GM18508 (cell line): ENCODE results near the gene OGFOD1.
"Not testable (repeated sequence)": the region's sequence is repeated elsewhere in the genome, so short reads cannot be mapped to it uniquely, and the experiment has no call there.

ENCODE experiments used
- ATAC-seq: cut with Tn5 transposase; IDR thresholded peaks from one replicate; pipeline ENCODE4 v1.9.1; 2021; ENCODE audit warnings: moderate number of reproducible peaks; ENCODE audit not compliant: insufficient read depth, unreplicated experiment

Gene OGFOD1

DNA sequence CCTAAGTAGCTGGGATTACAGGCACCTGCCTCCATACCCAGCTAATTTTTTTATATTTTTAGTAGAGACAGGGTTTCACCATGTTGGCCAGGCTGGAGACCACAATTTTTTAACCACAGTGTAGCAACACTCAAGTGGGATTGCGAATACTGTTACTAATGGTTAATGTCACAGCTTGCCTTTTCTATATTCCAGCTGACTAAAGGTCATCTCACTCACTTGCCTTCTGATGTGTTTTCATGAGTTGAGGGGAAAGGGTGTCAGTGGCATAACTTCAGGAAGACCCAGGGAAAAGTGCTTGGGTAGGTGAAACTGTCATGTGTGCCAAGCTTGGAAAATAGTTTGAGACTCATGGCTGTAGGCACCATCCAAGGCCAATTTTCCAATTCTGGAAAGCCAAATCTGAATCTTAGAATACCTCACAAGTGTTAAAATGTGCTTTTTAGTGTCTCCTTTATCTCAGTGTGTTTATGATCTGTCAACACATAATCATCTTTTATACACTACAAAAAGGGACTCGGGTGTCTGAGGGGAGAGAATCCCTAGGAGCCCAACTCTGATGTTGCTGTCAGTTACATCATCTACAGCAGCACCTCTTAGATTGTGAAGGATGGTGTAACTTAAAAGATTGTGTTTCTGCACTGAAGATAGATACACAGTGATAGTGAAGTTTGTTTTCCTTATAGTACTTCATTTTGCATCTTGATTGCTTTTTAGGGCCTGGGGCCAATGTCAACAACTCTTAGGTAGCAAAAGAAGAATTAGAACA is 27.1 kb downstream of the OGFOD1 start:
- ATAC-seq: no peak

DNA sequence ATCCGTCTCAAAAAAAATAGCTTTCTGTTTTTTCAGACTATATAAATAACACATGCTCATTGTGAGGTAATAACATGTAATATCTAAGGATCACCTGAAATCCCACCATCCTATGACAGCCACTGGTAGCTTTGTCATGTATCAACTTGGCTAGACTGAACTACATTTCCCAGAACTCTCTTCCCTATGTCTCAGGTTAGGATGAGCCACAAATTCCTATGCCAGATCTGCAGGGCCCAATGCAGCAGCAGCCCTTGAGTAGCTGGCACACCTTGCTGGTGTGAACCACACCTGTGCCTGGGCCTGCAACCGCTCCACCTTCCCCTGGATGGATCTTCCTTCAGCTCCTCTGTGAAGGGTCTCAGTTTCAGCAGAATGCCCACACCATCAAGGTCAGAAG is 28.1 kb downstream of the OGFOD1 start:
- no peak for ATAC-seq

DNA sequence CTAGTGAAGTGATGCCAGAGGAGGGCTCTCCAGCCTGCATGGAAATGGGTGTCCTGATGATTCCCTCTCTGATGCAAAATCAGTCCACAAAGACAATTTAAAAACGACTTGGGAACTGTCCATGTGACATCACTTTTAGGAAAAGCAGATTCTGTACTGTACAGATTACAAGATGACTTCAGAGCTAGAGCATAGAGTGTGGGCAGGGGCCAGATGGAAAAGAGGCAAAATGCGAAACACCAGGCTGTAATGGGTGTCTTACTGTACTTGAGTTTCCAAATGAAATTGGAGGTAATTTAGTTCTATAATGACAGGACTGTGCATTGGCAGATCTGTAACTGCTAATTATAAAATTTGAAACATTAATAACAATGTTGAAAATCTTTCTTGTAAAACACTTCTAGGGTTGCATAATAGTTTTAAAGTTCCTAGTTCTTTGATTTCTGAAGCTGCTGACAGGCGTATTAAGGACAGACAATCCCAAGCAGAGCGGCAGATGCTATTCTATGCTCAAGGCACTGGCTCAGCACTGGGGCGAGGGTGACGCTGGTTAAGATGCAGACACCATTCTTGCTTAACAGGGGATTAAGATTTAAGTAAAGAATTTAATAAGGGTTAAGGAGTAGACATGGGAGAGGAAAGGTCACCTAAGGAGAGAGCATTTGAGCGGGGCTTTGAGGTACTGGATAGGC is 29.6 kb downstream of the OGFOD1 start:
- no peak for ATAC-seq

DNA sequence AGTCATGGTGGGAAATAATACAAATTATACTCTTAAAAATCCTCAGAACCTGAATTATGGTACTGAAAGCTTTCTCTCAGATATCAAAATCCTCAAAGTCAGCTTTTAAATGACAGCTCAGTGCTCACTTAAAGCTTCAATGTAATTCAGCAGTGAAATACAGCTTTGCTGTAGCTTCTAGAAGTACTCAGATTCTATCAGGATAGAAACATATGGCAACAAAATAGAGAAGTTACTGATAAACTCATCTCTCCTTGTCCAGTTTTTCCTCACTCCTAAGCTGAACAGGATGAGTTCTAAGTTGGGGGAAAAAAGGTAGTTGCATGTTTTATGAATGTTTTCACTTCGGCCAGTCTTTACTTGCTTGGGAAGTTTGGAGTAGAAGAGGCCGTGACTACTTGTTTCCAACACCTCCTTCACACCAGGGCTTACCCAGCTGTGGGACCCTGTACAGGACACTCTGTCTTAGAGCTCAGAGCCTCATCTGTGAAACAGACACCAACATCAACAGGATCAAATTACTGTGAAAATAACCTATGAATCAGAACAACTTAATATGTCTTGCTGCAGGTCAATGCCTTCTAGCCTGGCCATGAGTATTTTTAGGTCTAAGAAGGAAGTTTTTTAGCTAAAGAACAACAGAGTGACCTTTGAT is 30.2 kb downstream of the OGFOD1 start:
- no peak for ATAC-seq

DNA sequence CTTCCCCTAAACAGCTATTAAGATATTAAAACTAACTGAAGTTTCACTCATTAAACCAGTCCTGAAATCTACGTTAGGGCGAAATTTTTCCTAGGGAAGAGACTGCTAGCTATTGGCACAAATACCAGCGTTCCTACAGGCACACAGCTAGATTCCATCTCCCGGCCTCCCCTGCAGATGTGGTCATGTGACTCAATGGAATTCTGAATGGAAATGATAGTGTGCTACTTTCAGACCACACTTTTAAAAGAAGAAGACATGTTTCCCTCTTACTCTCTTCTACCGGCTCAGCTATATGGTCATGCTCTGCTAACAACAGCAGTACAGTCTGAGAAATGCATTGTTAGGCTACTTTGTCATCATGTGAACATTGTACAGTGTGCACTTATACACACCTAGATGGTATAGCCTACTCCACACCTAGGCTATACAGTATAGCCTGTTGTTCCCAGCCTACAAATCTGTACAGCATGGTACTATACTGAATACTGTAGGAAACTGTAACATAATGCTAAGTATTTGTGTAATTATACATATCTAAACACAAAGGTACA is 31.4 kb downstream of the OGFOD1 start:
- ATAC-seq: no peak

DNA sequence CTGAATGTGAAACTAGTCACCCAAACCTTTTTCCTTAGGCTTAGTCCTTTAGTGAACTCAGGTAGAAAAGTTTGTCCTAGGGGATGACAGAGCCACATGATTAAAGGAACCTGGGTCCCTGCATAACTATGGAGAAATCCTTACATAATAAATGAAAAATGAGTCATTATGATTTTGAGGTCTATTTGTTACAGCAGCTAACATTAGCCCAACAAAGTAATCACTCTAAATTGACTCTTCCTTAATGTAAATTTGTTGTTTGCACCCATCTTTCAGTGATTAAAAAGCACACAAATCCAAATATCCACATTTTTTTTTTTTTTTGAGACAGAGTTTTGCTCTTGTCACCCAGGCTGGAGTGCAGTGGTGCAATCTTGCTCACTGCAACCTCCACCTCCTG is 32.0 kb downstream of the OGFOD1 start:
- ATAC-seq: no peak

DNA sequence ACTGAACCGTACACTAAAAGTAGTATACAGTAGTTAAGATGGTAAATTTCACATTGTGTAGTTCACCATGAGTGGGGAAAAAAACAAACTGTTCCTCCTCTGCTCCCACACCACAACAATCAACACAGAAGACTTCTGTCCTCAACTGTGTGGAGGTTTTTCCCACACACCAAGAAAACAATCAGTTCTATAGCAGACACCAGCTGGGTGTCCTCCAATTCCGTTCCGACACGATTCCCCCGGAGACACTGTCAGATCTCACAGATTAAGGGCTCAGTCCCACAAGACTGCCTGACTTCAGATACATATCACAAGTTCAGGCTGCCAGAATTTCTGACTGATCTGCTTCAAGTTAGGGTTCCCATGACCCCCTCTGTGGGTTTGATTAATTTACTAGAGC is 36.7 kb downstream of the OGFOD1 start:
- ATAC-seq: no peak

DNA sequence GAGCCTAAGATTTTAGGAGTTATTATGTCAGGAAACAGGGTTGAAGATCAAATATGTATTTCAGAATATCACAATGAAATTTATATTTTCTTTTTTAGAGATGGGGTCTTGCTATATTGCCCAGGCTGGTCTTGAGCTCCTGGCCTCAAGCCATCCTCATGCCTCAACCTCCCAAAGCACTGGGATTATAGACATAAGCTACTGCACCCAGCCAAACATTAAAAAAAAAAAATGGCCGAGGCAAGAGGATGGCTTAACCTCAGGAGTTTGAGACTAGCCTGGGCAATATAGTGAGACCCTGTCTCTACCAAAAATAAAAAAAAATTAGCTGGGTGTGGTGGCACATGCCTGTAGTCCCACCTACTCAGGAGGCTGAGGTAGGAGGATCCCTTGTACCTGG is 37.5 kb downstream of the OGFOD1 start:
- not testable (repeated sequence) for ATAC-seq

DNA sequence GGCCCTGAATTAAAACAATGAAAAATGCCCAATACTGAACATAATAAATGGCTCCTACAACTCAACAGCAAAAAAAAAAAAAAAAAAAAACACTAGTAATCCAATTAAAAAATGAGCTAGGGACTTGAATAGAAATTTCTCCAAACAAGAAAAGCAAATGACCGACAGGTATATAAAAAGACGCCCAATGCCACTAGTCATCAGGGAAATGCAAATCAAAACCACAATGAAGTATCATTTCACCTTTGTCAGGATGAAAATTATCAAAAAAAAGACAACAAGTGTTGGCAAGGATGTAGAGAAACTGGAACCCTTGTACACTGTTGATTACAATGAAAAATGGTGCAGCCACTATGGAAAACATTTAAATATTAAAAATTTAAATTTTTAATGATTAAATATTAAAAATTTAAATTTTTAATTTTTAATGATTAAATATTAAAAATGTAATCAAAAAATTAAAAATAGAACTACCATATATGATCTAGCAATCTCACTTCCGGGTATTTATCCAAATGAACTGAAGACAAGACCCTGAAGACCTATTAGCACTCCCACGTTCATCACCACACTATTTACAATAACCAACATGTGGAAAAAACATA is 40.4 kb downstream of the OGFOD1 start:
- no peak for ATAC-seq

DNA sequence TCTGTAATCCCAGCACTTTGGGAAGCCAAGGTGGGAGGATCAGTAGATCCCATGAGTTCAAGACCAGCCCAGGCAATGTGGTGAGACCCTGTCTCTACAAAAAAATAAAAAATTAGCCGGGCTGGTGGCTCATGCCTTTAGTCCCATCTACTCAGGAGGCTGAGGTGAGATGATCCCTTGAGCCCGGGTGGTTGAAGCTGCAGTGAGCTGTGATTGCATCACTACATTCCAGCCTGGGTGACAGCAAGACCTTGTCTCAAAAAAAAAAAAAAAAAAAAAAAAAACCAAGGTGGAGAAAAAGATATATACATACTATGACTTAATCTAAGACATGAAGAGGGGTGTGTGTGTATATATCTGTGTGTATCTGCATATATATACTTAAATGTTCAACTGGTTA is 41.8 kb downstream of the OGFOD1 start:
- ATAC-seq: no peak

DNA sequence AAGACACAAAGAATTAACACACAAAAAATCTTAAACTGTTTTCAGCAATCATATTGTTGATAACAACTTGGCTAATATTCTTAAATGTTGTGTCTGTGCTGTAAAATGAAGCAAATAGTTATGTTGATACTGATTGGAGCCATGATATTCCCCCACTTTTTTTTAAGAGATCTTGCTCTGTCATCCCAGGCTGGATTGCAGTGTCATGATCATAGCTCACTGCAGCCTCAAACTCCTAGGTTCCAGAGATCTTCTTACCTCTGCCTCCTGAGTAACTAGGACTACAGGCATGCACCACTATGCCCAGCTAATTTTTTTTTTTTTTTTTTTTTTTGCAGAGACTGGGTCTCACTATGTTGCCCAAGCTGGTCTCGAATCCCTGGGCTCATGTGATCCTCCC is 42.5 kb downstream of the OGFOD1 start:
- no peak for ATAC-seq

DNA sequence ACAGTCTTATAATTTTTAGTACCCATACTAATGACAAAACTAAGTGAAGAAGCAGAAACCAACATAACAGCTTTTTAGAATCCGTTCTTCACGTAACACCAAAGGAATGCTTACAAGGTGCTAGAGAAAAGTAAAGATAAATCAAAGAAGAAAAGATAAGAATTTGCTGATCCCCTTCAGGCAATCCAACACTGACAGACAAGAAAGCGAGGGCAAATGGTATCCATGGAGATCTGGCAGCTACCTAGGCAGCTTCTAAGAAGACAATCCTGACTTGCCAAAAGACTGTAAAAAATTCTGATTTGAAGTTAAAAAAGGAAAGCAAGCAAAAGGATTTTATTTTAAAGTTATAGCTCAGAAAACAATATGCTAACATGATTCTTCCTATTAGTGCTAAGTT is 53.8 kb downstream of the OGFOD1 start:
- no peak for ATAC-seq

DNA sequence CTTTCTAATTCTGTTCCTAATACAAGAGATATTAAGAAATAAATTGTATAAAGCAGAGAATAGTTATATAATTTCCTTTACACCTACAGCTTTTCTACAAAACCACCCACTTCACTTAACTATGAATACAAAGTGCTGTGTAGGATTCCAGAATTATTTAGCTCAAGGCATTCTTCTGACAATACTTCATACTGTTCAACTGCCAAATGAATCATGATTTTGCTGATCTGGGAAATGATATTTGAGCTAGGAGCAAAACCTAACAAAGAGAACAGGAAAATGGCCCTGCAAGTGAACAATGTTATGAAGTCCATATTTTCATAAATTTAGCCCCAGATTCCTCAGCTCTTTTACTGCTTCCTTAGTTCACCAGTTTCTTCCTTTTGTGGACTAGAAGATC is 55.6 kb downstream of the OGFOD1 start:
- ATAC-seq: no peak

DNA sequence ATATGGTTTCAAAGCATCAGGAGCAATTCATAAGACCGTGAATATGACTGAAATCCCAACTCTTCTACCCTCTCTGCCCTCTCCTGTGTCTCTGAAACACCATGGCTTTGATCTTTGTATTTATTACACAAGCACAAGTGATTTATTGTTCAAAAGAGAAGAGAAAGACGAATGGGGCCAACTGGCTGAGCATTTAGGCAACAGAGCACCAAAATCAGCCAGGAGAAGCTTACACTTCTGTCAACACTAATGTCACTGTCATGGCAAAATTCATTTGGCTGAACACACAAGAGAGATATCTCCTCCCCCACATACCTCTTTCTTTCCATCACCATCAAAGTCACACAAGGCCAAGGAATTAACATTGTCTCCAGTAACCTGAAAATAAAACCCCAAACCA is 59.2 kb downstream of the OGFOD1 start:
- no peak for ATAC-seq

DNA sequence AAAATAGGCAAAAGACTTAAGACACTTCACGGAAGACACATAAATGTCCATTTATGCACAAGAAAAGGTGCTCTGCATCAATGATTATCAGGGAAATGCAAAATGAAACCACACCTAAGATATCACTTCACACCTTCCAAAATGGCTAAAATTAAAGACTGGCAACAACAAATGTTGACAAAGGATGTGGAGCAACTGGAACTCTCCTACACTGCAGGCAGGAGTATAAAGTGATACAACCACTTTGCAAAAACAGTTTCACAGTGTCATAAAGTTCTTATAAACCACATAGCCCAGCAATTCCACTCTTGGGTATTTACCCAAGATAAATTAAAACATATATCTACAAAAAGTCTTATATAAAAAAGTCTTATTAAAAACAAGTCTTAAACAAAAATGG is 60.7 kb downstream of the OGFOD1 start:
- ATAC-seq: no peak

DNA sequence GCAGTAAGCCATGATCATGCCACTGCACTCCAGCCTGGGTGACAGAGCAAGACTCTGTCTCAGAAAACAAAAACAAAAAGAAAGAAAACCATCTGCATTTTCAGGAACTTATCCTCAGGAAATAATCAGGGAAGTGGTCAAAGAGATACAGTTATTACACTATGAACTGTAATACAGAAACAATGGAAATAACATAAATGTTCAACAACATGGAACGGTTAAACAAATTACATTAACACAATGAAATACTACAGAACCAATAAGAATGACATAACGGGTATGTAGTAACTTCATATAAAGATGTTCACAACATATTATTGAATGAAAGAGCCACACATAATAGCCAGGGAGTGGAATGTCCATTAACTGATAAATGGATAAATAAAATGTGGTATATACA is 61.7 kb downstream of the OGFOD1 start:
- ATAC-seq: no peak

DNA sequence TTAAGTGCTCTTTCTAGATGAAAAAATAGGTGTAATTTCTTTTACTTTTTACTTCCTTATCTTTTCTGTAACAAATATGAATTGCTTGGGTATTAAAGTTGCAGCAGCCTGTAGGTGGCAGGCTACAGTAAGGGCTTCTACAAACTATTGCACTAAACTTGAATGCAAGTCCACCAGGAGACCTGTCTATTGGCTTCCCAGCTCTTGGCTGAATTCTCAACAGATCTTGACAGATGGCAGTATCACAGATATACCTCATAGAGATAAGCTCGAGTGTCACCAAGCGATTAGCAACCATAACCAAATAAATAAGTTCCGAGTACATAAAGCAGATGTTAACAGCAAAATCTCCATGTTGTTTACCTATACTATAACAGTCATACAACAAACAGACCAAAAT is 62.6 kb downstream of the OGFOD1 start:
- no peak for ATAC-seq

DNA sequence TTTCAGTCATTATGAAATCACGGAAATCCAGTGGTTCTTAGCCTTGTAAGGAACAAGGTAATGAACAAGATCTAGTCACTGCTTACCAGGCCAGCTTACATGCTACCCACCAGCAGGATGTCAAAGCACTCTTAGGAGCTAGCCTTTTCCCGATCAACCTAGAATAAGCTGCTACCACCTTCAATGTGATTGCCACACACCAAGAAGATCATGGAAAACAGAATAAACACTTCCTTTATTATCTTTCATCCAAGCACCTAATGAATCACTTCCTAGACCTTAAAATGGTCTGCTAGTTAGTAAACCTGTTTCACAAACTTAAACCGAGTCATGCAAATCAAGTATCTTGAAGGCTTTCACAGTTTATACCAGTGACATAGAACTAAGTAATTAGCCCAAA is 63.5 kb downstream of the OGFOD1 start:
- ATAC-seq: no peak

DNA sequence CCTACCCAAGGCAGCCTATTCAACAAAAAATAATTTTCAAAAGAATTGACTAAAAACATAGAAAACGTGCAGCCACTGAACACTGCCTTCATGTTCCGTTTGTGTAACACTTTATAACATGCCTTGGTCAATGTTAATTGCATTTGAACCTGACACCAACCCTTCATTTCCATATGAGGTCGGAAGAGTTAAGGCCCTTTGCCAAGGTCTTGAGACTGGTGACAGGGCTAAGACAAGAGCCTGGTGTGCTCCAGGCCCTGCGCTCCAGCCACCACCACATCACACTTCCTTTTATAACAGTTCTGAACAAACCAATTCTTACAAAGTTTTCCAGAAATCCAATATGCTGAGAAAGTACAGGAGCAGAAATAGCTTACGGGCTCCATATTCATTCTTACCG is 64.3 kb downstream of the OGFOD1 start:
- no peak for ATAC-seq

DNA sequence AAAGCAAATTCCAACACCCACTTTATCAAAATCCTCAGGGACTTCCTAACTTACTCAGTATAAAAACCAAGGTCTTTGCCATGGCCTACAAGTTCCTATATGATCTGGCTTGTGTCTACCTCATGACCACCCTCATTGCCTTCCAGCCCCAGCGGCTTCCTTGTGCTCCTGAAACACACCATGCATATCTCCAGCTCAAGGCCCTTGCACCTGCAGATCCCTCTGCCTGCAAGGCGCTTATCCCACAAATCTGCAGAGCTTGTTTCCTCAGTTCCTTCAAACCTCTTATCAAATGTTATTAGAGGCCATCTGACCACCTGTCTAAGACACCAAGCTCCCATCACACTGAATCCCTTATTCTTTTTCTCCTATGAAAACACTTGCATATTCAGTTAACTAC is 65.9 kb downstream of the OGFOD1 start:
- no peak for ATAC-seq

DNA sequence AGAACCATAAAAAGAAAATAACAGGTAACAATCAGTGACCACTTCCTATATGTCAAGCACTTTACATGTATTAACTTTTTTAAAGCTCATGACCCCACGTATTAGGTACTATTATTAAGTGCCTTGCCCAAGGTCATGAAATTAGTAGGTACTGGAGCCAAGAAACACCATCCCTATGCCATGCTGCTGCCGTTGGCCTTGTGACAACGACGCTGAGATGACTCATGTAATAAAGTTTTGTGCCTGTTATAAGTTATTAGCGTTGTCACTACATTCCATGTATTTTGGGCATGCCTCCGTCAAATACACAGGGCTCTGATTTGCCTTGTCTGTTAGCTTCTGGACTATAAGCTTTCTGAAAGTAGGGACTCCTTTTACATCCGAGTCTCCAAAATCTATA is 67.1 kb downstream of the OGFOD1 start:
- no peak for ATAC-seq
